Bronchial epithelial cell (primary cell): ENCODE measurements around the gene UGT1A5. TPM values are rescaled to one million over a fixed set of nuclear protein-coding genes. Genes with fewer than 3 reads are reported as not detected.

Source experiments
- DNase-seq: peaks from one replicate; pipeline ENCODE4 v3.0.0-alpha.2; 2010; ENCODE audit warnings: low read depth
- FAIRE-seq: peaks from 2 replicates; lab custom pipeline; 2011; peaks lifted over from hg19 to GRCh38; lab: Jason Lieb, UNC
- H3K27me3 ChIP-seq: 2 replicates; pipeline ENCODE4 v1.5.1; 2011; ENCODE audit warnings: low read length; ENCODE audit not compliant: control insufficient read depth, insufficient read depth
- H3K36me3 ChIP-seq: 2 replicates; pipeline ENCODE4 v1.5.1; 2011; ENCODE audit warnings: low read length; ENCODE audit not compliant: control insufficient read depth, insufficient read depth
- H3K4me3 ChIP-seq: 2 replicates; pipeline ENCODE4 v1.5.1; 2011; ENCODE audit warnings: mild to moderate bottlenecking, low read depth, low read length, control low read depth
- CTCF ChIP-seq: IDR thresholded peaks from 2 replicates; pipeline ENCODE4 v1.5.1; 2011; ENCODE audit warnings: mild to moderate bottlenecking, moderate library complexity, low read length, control low read depth, inconsistent platforms; ENCODE audit not compliant: insufficient read depth, severe bottlenecking
- total RNA-seq: library from RNA; depleted of rRNA; stranded (reverse); fragments of >200 nt; gene quantifications from 2 replicates; pipeline ENCODE4 v1.2.1, GENCODE V29; 2014

Gene UGT1A5
- total RNA-seq, 1 donor from 2014 or later: 0.26 TPM

- TF ChIP-seq CTCF: no peak
- peaks cover 4% of the 10 kb centered on the region for H3K27me3 ChIP-seq
- FAIRE-seq (no peak), DNase-seq (no peak)
- no peaks in the 10 kb centered on the region for H3K36me3 ChIP-seq
- no peak overlapping the region for H3K4me3 ChIP-seq
Observed at GRCh38 chr2:233803994-233804393, 91.3 kb downstream of the UGT1A5 start.

DNA sequence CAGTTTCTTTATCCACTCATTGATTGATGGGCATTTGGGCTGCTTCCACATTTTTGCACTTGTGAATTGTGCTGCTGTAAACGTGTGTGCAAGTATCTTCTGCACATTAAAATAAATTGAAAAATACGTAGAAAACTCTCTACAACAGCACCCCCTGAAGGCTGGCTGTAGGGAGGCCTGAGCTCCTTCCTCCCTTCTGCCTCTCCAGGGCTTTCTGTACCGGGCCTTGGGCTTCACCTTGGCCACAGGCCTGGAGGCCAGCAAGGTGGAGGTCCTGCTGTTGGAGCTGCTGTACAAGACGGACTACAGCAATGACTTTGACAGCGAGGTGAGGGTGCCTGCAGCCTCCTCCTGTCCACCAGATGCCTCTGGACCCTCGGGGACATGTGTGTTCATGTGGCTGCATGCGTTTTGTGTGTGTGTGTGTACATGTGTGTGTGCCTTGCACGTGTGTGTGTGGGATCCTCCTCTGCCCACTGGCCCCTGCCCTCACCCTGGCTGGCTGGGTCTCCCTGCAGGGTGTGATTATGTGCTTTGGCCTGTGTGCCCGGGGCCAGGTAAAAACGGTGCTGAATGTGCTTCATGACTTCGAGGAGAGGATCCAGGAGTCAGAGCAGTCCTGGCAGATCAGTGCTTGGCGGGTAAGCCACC, 94.6 kb downstream of the UGT1A5 start:
- no peak for FAIRE-seq
- no peak overlapping the region for H3K4me3 ChIP-seq
- no peak for DNase-seq

GRCh38 chr2:233807966-233808935, 95.5 kb downstream of the UGT1A5 start:
- Histone ChIP-seq H3K27me3 (peaks cover 5% of the 10 kb centered on the region), H3K4me3 (no peak overlapping the region), H3K36me3 (no peaks in the 10 kb centered on the region)
- no peak for TF ChIP-seq CTCF
- no peak for DNase-seq
- FAIRE-seq: no peak

More for the DNA sequence above, 94.6 kb downstream of the UGT1A5 start:
- H3K36me3 ChIP-seq: no peaks in the 10 kb centered on the region
- peaks cover 5% of the 10 kb centered on the region for H3K27me3 ChIP-seq
- no peak for TF ChIP-seq CTCF

DNA sequence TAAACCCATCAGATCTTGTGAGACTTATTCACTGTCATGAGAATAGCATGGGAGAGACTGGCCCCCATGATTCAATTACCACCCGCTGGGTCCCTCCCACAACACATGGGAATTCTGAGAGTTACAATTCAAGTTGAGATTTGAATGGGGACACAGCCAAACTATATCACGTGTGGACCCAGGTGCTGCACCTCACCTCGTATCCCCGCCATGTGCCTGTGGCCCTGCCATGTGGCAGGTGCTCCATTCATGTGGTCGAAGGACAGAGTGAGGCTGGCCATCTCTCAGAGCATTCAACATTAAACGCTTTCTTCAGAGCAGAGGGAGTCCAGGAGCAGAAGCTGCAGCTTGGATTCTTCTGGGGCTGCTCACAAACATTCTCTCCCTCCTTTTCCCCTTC, 97.7 kb downstream of the UGT1A5 start:
- no peak overlapping the region for H3K4me3 ChIP-seq
- FAIRE-seq (no peak), DNase-seq (no peak)
- TF ChIP-seq CTCF: no peak
- peaks cover 7% of the 10 kb centered on the region for H3K27me3 ChIP-seq
- H3K36me3 ChIP-seq: no peaks in the 10 kb centered on the region

GRCh38 chr2:233811087-233811486, 98.4 kb downstream of the UGT1A5 start:
- Histone ChIP-seq H3K36me3 (no peaks in the 10 kb centered on the region), H3K27me3 (peaks cover 7% of the 10 kb centered on the region), H3K4me3 (no peak overlapping the region)
- no peak for TF ChIP-seq CTCF
- no peak for DNase-seq
- no peak for FAIRE-seq
